CD4-positive, alpha-beta T cell (primary cell): Measurements from ENCODE around the gene RBPJL. TPM values are rescaled to one million over a fixed set of nuclear protein-coding genes. Genes with fewer than 3 reads are reported as not detected.

ENCODE experiments used
- ATAC-seq: fragments of 200-7000 bp; cut with Tn5 transposase; one replicate; pipeline ENCODE4 v1.10.0; 2022; ENCODE audit warnings: mild to moderate bottlenecking; ENCODE audit not compliant: poor library complexity
- CTCF ChIA-PET: fragments of 350-600 bp; sonication (Branson Sonifier 250); formaldehyde crosslinking; loops from one replicate; lab custom pipeline; 2021; ENCODE audit warnings: antibody characterized with exemption, inconsistent platforms; lab: Charles Lee
- POLR2A ChIA-PET: fragments of 350-600 bp; sonication (Branson Sonifier 250); formaldehyde crosslinking; loops from one replicate; lab custom pipeline; 2021; ENCODE audit warnings: antibody characterized with exemption, inconsistent platforms; lab: Charles Lee
- DNase-seq, 14 experiments: peaks; one replicate each; pipeline ENCODE4 v3.0.0-alpha.2; 2013 to 2020; ENCODE audit warnings: mixed read lengths in 2 of 14
- H3K27ac ChIP-seq, 2 donors: one replicate each; pipeline versions ENCODE4 v1.5.1 to v1.7.0; 2013; ENCODE audit warnings: low read length in 2 of 2, low read depth in 1 of 2, mild to moderate bottlenecking in 1 of 2
- H3K27me3 ChIP-seq, 2 experiments: 1 replicate in 1 of 2; 2 replicates in 1 of 2; pipeline versions ENCODE4 v1.6.1 to v1.7.0; 2013; ENCODE audit warnings: low read length in 2 of 2, control low read depth in 1 of 2, mild to moderate bottlenecking in 1 of 2, moderate library complexity in 1 of 2; ENCODE audit not compliant: insufficient read depth in 2 of 2, control insufficient read depth in 1 of 2
- H3K36me3 ChIP-seq: one replicate; pipeline ENCODE4 v1.6.1; 2013; ENCODE audit warnings: low read length, control low read depth; ENCODE audit not compliant: insufficient read depth
- H3K4me1 ChIP-seq: one replicate; pipeline ENCODE4 v1.6.1; 2013; ENCODE audit warnings: low read length, control low read depth; ENCODE audit not compliant: insufficient read depth
- H3K4me3 ChIP-seq: one replicate; pipeline ENCODE4 v1.5.1; 2013; ENCODE audit warnings: mild to moderate bottlenecking, low read length, moderate library complexity
- H3K9me3 ChIP-seq, 2 experiments: 1 replicate in 1 of 2; 2 replicates in 1 of 2; pipeline versions ENCODE4 v1.6.1 to v1.7.0; 2013; ENCODE audit warnings: low read length in 2 of 2, mild to moderate bottlenecking in 2 of 2, control low read depth in 1 of 2, moderate library complexity in 1 of 2; ENCODE audit not compliant: control insufficient read depth in 1 of 2, insufficient read depth in 1 of 2
- H3K27ac Mint-ChIP-seq: one replicate; pipeline ENCODE4 v1.8.0; 2020; ENCODE audit warnings: mixed read lengths
- H3K27me3 Mint-ChIP-seq: one replicate; pipeline ENCODE4 v1.8.0; 2021; ENCODE audit warnings: mixed read lengths
- H3K36me3 Mint-ChIP-seq: one replicate; pipeline ENCODE4 v1.8.0; 2021; ENCODE audit warnings: low read depth, mixed read lengths
- H3K4me1 Mint-ChIP-seq: one replicate; pipeline ENCODE4 v1.8.0; 2021; ENCODE audit warnings: low read depth, mixed read lengths
- H3K4me3 Mint-ChIP-seq: one replicate; pipeline ENCODE4 v1.8.0; 2020; ENCODE audit warnings: mild to moderate bottlenecking, mixed read lengths
- H3K9me3 Mint-ChIP-seq: one replicate; pipeline ENCODE4 v1.8.0; 2020; ENCODE audit warnings: mixed read lengths
- intact Hi-C, 2 experiments: fragments of 100-400 bp; cut with DNase I in 1 of 2; cut with micrococcal nuclease in 1 of 2; formaldehyde crosslinking; loops; one replicate each; pipeline versions ENCODE4 v1.15.1 to v1.9.0; 2023 to 2025; cut with DNase I, micrococcal nuclease
- total RNA-seq, 174 experiments: library from RNA in 2 of 174; stranded (reverse) in 2 of 174; gene quantifications; one replicate each; pipeline ENCODE4 v1.2.3 and lab custom pipeline; 2021 to 2026
- TF ChIP-seq, protein P1 (sequence below): fragments of 200-600 bp; IDR thresholded peaks from one replicate; pipeline ENCODE4 v1.8.0; 2022; ENCODE audit warnings: antibody characterized with exemption, mild to moderate bottlenecking

Gene RBPJL
- total RNA-seq, 2 experiments from 2014 or later, result not detected

DNA sequence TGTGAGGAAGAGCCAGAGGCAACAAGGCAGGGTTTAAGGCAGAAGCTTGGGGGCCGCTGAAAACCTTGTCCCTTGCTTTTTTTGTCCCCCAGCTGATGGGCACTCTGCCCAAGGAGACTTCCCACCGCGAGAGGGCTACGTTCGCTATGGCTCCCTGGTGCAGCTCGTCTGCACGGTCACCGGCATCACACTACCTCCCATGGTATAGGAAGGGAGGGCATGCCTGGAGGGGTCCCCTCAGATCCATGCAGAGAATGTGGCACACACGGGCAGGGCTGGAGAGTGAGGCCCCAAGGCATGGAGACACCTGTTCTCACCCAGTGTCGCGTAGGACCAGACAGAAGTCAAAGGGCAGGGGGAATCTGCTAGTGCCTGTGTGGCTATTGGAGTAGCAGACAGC lies 7.3 kb downstream of the RBPJL start:
- no peak overlapping the region for H3K4me3 ChIP-seq
- intact Hi-C loops, result loop anchor here (5.0 kb wide), 1 partner anchor 627 kb away; no protein-coding TSS in a partner anchor
- peaks cover 13% of the 10 kb centered on the region for H3K4me1 ChIP-seq
- H3K27ac Mint-ChIP-seq, result no peak overlapping the region
- no peaks in the 10 kb centered on the region for H3K36me3 ChIP-seq
- peaks cover 9% of the 10 kb centered on the region for H3K4me1 Mint-ChIP-seq
- no peaks in the 10 kb centered on the region for H3K9me3 Mint-ChIP-seq
- H3K4me3 Mint-ChIP-seq, result no peak overlapping the region
- peaks cover 22 to 32% of the 10 kb centered on the region in 2 experiments for H3K27me3 ChIP-seq
- ChIA-PET CTCF (no interaction called here), POLR2A (no interaction called here)
- H3K9me3 ChIP-seq, result peaks cover 0 to 13% of the 10 kb centered on the region in 2 experiments
- ATAC-seq, result no peak
- H3K36me3 Mint-ChIP-seq, result no peaks in the 10 kb centered on the region
- no peak overlapping the region for H3K27ac ChIP-seq
- DNase-seq, result no peak
- peaks cover 74% of the 10 kb centered on the region for H3K27me3 Mint-ChIP-seq
- TF ChIP-seq, protein P1, sequence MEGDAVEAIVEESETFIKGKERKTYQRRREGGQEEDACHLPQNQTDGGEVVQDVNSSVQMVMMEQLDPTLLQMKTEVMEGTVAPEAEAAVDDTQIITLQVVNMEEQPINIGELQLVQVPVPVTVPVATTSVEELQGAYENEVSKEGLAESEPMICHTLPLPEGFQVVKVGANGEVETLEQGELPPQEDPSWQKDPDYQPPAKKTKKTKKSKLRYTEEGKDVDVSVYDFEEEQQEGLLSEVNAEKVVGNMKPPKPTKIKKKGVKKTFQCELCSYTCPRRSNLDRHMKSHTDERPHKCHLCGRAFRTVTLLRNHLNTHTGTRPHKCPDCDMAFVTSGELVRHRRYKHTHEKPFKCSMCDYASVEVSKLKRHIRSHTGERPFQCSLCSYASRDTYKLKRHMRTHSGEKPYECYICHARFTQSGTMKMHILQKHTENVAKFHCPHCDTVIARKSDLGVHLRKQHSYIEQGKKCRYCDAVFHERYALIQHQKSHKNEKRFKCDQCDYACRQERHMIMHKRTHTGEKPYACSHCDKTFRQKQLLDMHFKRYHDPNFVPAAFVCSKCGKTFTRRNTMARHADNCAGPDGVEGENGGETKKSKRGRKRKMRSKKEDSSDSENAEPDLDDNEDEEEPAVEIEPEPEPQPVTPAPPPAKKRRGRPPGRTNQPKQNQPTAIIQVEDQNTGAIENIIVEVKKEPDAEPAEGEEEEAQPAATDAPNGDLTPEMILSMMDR, result no peak

DNA sequence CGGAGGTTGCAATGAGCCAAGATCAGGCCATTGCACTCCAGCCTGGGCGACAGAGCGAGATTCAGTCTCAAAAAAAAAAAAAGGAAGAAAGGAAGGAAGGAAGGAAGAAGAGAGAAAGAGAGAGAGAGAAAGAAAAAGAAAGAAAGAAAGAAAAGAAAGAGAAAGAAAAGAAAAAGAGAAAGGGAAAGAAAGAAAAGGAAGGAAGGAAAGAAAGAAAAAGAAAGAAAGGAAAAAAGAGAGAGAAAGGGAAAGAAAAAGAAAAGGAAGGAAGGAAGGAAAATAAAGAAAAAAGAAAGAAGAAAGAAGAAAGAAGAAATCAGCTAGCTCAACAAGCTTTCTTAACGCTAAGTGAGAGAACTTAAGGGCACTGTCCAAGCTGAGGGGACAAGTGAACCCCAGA lies 9.0 kb downstream of the RBPJL start:
- H3K4me1 Mint-ChIP-seq, result peaks cover 19% of the 10 kb centered on the region

DNA sequence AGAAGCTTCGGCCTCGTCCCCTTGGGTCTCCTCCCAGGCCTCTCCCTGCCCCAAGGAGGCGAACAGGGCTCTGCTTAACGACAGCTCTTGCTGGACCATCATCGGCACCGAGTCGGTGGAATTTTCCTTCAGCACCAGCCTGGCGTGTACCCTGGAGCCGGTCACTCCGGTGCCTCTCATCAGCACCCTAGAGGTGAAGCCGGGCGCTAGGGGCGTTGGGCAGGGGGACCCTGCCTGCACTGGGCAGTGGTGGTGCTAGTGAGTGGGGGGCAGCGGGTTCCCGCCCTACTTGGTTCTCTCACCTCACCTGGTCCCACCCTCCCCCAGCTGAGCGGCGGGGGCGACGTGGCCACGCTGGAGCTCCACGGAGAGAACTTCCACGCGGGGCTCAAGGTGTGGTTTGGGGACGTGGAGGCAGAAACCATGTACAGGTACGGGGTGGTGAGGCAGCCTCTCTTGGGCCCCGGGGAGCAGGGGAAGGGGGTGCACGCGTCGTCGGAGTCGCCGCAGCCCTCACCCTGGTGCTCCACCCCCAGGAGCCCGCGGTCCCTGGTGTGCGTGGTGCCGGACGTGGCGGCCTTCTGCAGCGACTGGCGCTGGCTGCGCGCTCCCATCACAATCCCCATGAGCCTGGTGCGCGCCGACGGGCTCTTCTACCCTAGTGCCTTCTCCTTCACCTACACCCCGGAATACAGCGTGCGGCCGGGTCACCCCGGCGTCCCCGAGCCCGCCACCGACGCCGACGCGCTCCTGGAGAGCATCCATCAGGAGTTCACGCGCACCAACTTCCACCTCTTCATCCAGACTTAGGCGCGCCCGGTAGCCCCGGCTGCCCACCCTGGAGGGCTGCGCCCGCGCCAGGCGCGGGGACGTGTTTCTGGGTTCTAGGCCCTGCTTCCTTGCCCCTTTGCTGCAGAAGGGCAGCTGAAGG lies 9.8 kb downstream of the RBPJL start:
- no peaks in the 10 kb centered on the region for H3K36me3 Mint-ChIP-seq
- ChIA-PET POLR2A (no interaction called here), CTCF (interaction anchor here (1.4 kb wide), 1 partner anchor 454 kb away, joined by 3 read pairs; no protein-coding TSS in a partner anchor)
- no peak for ATAC-seq
- no peak overlapping the region for H3K27ac Mint-ChIP-seq
- H3K9me3 Mint-ChIP-seq, result no peaks in the 10 kb centered on the region
- Histone ChIP-seq H3K9me3 (peaks cover 0 to 13% of the 10 kb centered on the region in 2 experiments), H3K4me3 (no peak overlapping the region), H3K27ac (no peak overlapping the region), H3K4me1 (peaks cover 34% of the 10 kb centered on the region), H3K36me3 (no peaks in the 10 kb centered on the region), H3K27me3 (peaks cover 18 to 29% of the 10 kb centered on the region in 2 experiments)
- H3K4me1 Mint-ChIP-seq, result peaks cover 22% of the 10 kb centered on the region
- peaks cover 50% of the 10 kb centered on the region for H3K27me3 Mint-ChIP-seq
- TF ChIP-seq, protein P1, result no peak
- no peak overlapping the region for H3K4me3 Mint-ChIP-seq
- no peak for DNase-seq
- intact Hi-C loops, result no loop called here

More for the DNA sequence above, 9.0 kb downstream of the RBPJL start:
- Mint-ChIP-seq H3K27ac (no peak overlapping the region), H3K27me3 (peaks cover 57% of the 10 kb centered on the region), H3K36me3 (no peaks in the 10 kb centered on the region), H3K4me3 (no peak overlapping the region), H3K9me3 (no peaks in the 10 kb centered on the region)
- ChIA-PET CTCF (interaction anchor here (1.4 kb wide), 1 partner anchor 455 kb away, joined by 3 read pairs; no protein-coding TSS in a partner anchor), POLR2A (no interaction called here)
- ATAC-seq (no peak), DNase-seq (no peak)
- TF ChIP-seq, protein P1, result no peak
- Histone ChIP-seq H3K27me3 (peaks cover 22 to 30% of the 10 kb centered on the region in 2 experiments), H3K9me3 (peaks cover 0 to 13% of the 10 kb centered on the region in 2 experiments), H3K4me3 (no peak overlapping the region), H3K4me1 (peaks cover 28% of the 10 kb centered on the region), H3K27ac (no peak overlapping the region), H3K36me3 (no peaks in the 10 kb centered on the region)
- intact Hi-C loops, result no loop called here
